Stimulated activated effector memory CD8-positive, alpha-beta T cell treated with anti-CD3 and anti-CD28 coated beads, Interleukin-12 subunit alpha, Interleukin-12 subunit beta, amount 100 ng/mL, for 72 hours (primary cell): ENCODE results near the gene SYT13.

Experiments used
- ATAC-seq: fragments of 150-1000 bp; cut with Tn5 transposase; 2 replicates; pipeline ENCODE4 v1.10.0; 2021
- DNase-seq, 2 donors: peaks; one replicate each; pipeline ENCODE4 v3.0.0; 2021 to 2022; ENCODE audit warnings: low spot score in 2 of 2
- H3K27ac Mint-ChIP-seq: one replicate; pipeline ENCODE4 v1.8.0; 2022; ENCODE audit warnings: mild to moderate bottlenecking, mixed read lengths
- H3K36me3 Mint-ChIP-seq: one replicate; pipeline ENCODE4 v1.8.0; 2022; ENCODE audit warnings: mild to moderate bottlenecking, mixed read lengths
- H3K4me1 Mint-ChIP-seq: one replicate; pipeline ENCODE4 v1.8.0; 2022; ENCODE audit warnings: mixed read lengths
- H3K4me3 Mint-ChIP-seq: one replicate; pipeline ENCODE4 v1.8.0; 2022; ENCODE audit warnings: mild to moderate bottlenecking, mixed read lengths
- H3K9me3 Mint-ChIP-seq: one replicate; pipeline ENCODE4 v1.8.0; 2022; ENCODE audit warnings: mixed read lengths

Gene SYT13

GRCh38 chr11:45320371-45320770 is 34.2 kb upstream of the SYT13 start:
- DNase-seq = no peak
- Mint-ChIP-seq H3K9me3 (no peaks in the 10 kb centered on the region), H3K4me1 (no peaks in the 10 kb centered on the region), H3K27ac (no peak overlapping the region), H3K4me3 (no peak overlapping the region), H3K36me3 (no peaks in the 10 kb centered on the region)
- ATAC-seq = no peak

GRCh38 chr11:45319077-45319476 is 32.9 kb upstream of the SYT13 start:
- DNase-seq (peak in 1 of 2 donors; percentile 20), ATAC-seq (peak; percentile 80)
- H3K27ac Mint-ChIP-seq = no peak overlapping the region
- no peak overlapping the region for H3K4me3 Mint-ChIP-seq
- H3K4me1 Mint-ChIP-seq = no peaks in the 10 kb centered on the region
- H3K36me3 Mint-ChIP-seq = no peaks in the 10 kb centered on the region
- no peaks in the 10 kb centered on the region for H3K9me3 Mint-ChIP-seq

- Mint-ChIP-seq H3K9me3 (no peaks in the 10 kb centered on the region), H3K36me3 (no peaks in the 10 kb centered on the region), H3K4me1 (no peaks in the 10 kb centered on the region), H3K27ac (no peak overlapping the region), H3K4me3 (no peak overlapping the region)
- ATAC-seq (no peak), DNase-seq (peak in 1 of 2 donors; percentile 35)
These were observed 32.4 kb upstream of the SYT13 start for GRCh38 chr11:45318516-45318915.

DNA sequence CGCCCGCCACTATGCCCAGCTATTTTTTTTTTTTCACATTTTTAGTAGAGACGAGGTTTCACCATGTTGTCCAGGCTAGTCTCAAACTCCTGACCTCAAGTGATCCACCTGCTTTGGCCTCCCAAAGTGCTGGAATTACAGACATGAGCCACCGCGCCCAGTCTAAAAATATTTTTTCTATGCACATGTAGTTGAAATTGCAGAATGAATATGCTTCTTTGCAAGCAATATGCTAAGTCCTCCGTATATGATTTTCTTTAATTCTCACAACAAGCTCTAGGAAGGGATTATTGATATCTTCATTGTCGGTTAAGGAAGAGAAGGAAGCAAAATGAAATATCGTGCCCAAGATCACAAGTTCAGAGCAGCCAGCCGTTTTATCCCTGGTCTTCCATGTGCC is 30.1 kb upstream of the SYT13 start:
- ATAC-seq = no peak
- H3K9me3 Mint-ChIP-seq = no peaks in the 10 kb centered on the region
- H3K36me3 Mint-ChIP-seq = no peaks in the 10 kb centered on the region
- no peaks in the 10 kb centered on the region for H3K4me1 Mint-ChIP-seq
- H3K4me3 Mint-ChIP-seq = no peak overlapping the region
- no peak overlapping the region for H3K27ac Mint-ChIP-seq
- DNase-seq = no peak

- H3K27ac Mint-ChIP-seq = no peak overlapping the region
- DNase-seq (no peak), ATAC-seq (no peak)
- no peaks in the 10 kb centered on the region for H3K4me1 Mint-ChIP-seq
- no peak overlapping the region for H3K4me3 Mint-ChIP-seq
- H3K9me3 Mint-ChIP-seq = no peaks in the 10 kb centered on the region
- H3K36me3 Mint-ChIP-seq = no peaks in the 10 kb centered on the region
These were observed 28.8 kb upstream of the SYT13 start for GRCh38 chr11:45314900-45315299.

DNA sequence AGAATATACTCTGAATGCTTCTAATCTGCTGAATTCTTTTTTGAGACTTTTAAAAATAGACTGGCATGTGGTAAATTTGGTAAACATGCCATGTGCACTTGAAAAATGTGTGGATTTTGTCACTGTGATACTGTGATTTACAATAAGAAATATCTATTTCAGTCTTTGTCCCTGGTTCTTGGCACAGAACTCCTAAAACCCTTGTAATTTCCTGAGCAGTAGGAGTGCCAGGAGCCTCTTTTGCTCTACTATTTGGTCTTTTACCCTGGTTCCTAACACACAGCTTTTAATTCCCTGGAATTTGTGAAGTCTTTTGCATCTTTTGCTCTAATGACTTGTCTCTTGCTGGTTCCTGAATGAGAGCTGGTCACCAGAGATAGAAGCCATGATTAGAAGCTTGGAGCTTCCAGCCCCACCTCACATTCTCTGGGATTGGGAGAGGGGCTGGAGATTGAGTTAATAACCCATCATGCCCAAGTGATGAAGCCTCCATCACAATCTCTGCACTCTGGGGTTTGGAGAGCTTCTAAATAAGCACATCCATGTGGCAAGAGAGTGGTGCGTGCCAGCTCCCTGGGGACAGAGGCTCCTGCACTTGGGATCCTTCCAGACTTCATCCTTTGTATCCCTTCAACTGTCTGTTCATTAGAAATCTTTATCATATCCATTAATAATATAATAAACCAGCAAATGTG is 27.2 kb upstream of the SYT13 start:
- no peak for ATAC-seq
- no peaks in the 10 kb centered on the region for H3K9me3 Mint-ChIP-seq
- DNase-seq = peak in 1 of 2 donors; percentile 38
- no peaks in the 10 kb centered on the region for H3K4me1 Mint-ChIP-seq
- no peak overlapping the region for H3K4me3 Mint-ChIP-seq
- H3K27ac Mint-ChIP-seq = no peak overlapping the region
- no peaks in the 10 kb centered on the region for H3K36me3 Mint-ChIP-seq

- H3K27ac Mint-ChIP-seq = no peak overlapping the region
- peak in 1 of 2 donors; percentile 25 for DNase-seq
- H3K36me3 Mint-ChIP-seq = no peaks in the 10 kb centered on the region
- H3K9me3 Mint-ChIP-seq = no peaks in the 10 kb centered on the region
- H3K4me3 Mint-ChIP-seq = no peak overlapping the region
- H3K4me1 Mint-ChIP-seq = no peaks in the 10 kb centered on the region
- ATAC-seq = no peak
These were observed 19.9 kb upstream of the SYT13 start for GRCh38 chr11:45305874-45306623.

DNA sequence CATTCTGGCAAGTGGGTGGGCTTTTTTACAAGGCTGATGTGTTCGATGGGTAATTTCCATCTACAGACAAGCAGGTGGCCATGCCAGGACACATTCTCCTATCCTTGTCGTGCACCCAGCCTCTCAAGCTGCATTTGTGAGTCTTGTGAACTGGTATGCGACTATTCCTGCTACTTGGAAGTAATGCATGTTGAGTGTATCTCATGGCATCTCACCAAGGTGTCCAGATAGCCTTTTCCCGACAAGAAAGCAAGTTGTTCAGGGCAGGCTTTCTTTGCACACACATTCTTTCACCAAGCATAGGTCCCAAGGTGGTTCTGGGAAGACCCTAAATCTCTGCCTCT is 18.8 kb upstream of the SYT13 start:
- no peaks in the 10 kb centered on the region for H3K36me3 Mint-ChIP-seq
- peak in 1 of 2 donors; percentile 28 for DNase-seq
- no peaks in the 10 kb centered on the region for H3K9me3 Mint-ChIP-seq
- no peak overlapping the region for H3K4me3 Mint-ChIP-seq
- no peaks in the 10 kb centered on the region for H3K4me1 Mint-ChIP-seq
- no peak for ATAC-seq
- no peak overlapping the region for H3K27ac Mint-ChIP-seq

DNA sequence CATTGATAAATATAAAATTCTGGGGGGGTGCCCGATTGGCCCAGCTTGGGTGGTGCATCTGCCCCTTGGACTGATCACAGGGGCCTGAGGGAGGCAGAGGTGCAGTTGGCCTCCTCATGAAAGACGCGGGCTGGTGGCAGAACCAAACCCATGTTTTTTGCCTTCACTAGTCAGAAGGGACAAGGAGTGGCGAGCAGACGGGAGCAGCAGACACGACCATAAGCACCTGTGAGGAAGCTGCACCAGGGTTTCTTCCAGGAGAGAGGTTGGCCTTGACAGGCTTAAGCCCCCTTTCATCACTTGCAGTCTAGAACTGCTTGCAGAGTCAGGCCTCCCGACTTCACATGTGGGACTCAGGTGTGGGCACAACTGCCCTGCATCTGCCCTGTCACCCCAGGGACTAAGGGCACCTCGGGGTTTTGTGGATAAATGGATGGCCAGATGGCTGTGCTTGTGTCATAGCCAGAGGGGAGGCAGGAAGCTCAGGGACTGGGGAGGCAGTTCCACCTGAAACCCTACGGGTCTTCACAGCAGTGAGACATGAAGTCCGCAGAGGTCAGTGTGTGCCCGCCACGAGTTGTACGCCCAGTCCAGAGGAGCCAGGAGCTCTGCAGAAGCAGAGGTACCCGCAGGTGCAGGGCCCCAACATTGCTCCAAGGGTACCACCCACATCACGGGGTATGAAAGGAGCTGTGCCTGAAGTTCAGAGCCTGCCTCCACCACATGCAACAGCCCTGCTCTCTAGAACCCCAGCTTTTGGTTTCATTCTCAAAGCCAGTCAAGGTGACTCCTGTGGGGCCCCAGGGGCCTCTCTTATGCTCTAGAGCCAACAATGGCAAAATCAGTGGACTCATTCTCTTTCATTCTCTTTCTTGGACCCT is 18.2 kb upstream of the SYT13 start:
- Mint-ChIP-seq H3K4me3 (no peak overlapping the region), H3K9me3 (no peaks in the 10 kb centered on the region), H3K4me1 (no peaks in the 10 kb centered on the region), H3K36me3 (no peaks in the 10 kb centered on the region), H3K27ac (no peak overlapping the region)
- no peak for ATAC-seq
- DNase-seq = no peak

- H3K4me1 Mint-ChIP-seq = no peaks in the 10 kb centered on the region
- H3K4me3 Mint-ChIP-seq = no peak overlapping the region
- DNase-seq (no peak), ATAC-seq (no peak)
- no peaks in the 10 kb centered on the region for H3K9me3 Mint-ChIP-seq
- H3K27ac Mint-ChIP-seq = no peak overlapping the region
- H3K36me3 Mint-ChIP-seq = no peaks in the 10 kb centered on the region
These were observed 17.2 kb upstream of the SYT13 start for GRCh38 chr11:45303316-45303715.

- Mint-ChIP-seq H3K4me1 (no peaks in the 10 kb centered on the region), H3K36me3 (no peaks in the 10 kb centered on the region), H3K4me3 (no peak overlapping the region), H3K27ac (no peak overlapping the region), H3K9me3 (no peaks in the 10 kb centered on the region)
- ATAC-seq (no peak), DNase-seq (peak in 1 of 2 donors; percentile 28)
These were observed 15.6 kb upstream of the SYT13 start for GRCh38 chr11:45301537-45302246.

GRCh38 chr11:45300715-45301114 is 14.6 kb upstream of the SYT13 start:
- ATAC-seq (no peak), DNase-seq (no peak)
- no peaks in the 10 kb centered on the region for H3K36me3 Mint-ChIP-seq
- H3K4me3 Mint-ChIP-seq = no peak overlapping the region
- no peak overlapping the region for H3K27ac Mint-ChIP-seq
- no peaks in the 10 kb centered on the region for H3K9me3 Mint-ChIP-seq
- H3K4me1 Mint-ChIP-seq = no peaks in the 10 kb centered on the region

GRCh38 chr11:45298718-45299117 is 12.6 kb upstream of the SYT13 start:
- Mint-ChIP-seq H3K4me3 (no peak overlapping the region), H3K36me3 (no peaks in the 10 kb centered on the region), H3K27ac (no peak overlapping the region), H3K4me1 (no peaks in the 10 kb centered on the region), H3K9me3 (no peaks in the 10 kb centered on the region)
- DNase-seq (no peak), ATAC-seq (no peak)

DNA sequence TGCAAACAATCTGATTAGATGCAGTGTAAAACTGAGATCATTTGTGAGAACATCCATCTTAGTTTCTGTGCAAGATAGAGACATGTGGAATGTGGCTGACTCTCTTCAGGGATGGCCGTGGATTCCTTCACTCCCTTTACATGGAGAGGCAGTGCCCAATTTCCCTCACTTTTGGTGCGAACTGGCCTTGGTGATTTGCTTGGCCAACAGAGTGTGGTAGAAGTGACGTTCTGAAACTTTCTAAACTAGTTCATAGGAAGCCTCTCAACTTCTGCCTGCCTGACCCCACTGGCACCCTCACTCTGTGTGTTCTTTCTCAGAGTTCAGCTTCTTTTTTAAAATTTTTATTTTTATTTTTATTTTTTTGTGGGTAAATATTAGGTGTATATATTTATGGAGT is 9.9 kb upstream of the SYT13 start:
- H3K9me3 Mint-ChIP-seq = no peaks in the 10 kb centered on the region
- no peaks in the 10 kb centered on the region for H3K4me1 Mint-ChIP-seq
- no peak overlapping the region for H3K4me3 Mint-ChIP-seq
- H3K27ac Mint-ChIP-seq = no peak overlapping the region
- DNase-seq (no peak), ATAC-seq (no peak)
- H3K36me3 Mint-ChIP-seq = no peaks in the 10 kb centered on the region

GRCh38 chr11:45294499-45294898 is 8.4 kb upstream of the SYT13 start:
- H3K9me3 Mint-ChIP-seq = no peaks in the 10 kb centered on the region
- H3K27ac Mint-ChIP-seq = no peak overlapping the region
- H3K4me1 Mint-ChIP-seq = no peaks in the 10 kb centered on the region
- H3K4me3 Mint-ChIP-seq = no peak overlapping the region
- no peak for DNase-seq
- no peak for ATAC-seq
- H3K36me3 Mint-ChIP-seq = no peaks in the 10 kb centered on the region
